Measurements from ENCODE around the gene SORCS2.

The SORCS2 gene

DNA sequence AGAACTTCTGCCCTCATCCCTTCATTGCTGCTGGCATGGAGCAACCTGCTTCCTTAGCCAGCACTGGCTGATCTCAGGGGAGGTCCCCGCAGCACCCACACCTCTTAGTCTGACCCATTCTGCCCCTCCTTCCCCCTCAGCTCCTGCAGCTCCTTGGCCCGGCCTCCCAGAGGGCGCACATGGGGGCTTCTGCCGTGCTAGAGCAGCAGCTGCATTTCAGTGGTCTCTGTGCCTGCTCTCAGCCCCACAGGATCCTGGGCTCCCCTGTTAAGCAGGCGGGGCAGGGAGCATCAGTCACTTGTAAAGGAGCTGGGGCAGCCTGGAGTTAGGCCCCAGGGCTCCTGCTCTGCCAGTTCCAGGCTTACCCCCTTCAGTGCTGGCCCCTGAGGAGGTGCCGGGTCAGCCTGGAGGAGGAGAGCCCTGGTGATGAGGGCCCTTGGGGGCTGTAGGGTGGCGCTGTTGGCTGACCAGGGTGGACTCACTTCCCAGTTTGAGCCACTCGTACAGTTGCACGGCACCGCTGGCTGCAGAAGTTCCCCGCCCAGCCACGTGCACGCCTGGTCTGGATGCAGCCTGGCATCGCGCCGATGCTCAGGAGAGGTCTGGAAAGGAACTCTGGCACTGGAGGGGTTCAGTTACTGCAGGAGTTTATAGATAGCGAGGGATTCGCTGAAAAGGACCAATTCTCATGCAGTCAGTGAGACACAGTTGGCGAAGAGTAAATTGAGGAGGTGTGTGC, 327.5 kb downstream of the SORCS2 start:
- Histone ChIP-seq H3K9ac (ENCODE audit: low read depth, low read length) (no peak overlapping the region), H3K27me3 (ENCODE audit: insufficient read depth, low read length) (no peaks in the 10 kb centered on the region), H3K9me3 (ENCODE audit: insufficient read depth, low read depth, low read length) (no peaks in the 10 kb centered on the region), H3K4me3 (ENCODE audit: low read length) (no peak overlapping the region), H3K27ac (ENCODE audit: low read depth, low read length) (no peak overlapping the region), H3K36me3 (ENCODE audit: insufficient read depth, low read length) (no peaks in the 10 kb centered on the region), H3K4me1 (ENCODE audit: insufficient read depth, low read length) (peaks cover 4% of the 10 kb centered on the region; the same call in 1 of the 2 replicates)
- WGBS, result 91% methylated on average over 19 of the region's 19 CpGs

DNA sequence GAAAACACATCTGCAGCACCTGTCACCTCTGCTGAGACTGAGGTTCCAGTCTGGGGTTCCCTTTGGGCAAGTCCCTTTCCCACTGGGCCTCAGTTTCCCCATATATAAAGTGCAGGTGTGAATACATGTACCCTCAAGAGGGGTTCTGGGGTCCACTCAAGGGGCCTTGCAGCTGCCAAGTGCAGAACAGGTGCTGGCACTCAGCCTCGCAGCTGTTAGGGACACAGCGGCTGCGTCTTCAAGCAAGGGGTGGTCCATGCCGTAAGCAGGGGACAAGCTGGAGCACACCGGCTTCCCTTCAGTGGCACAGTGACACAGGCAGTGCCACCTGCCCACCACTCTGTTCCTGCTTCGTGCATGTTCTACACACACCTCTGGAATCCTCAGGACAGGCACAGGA, 329.3 kb downstream of the SORCS2 start:
- no peak overlapping the region for H3K27ac ChIP-seq (ENCODE audit: low read depth, low read length)
- 86% methylated on average over 6 of the region's 6 CpGs for WGBS
- no peak overlapping the region for H3K4me3 ChIP-seq (ENCODE audit: low read length)
- H3K4me1 ChIP-seq (ENCODE audit: insufficient read depth, low read length), result peaks cover 2% of the 10 kb centered on the region; the same call in 1 of the 2 replicates
- no peaks in the 10 kb centered on the region for H3K27me3 ChIP-seq (ENCODE audit: insufficient read depth, low read length)
- H3K9me3 ChIP-seq (ENCODE audit: insufficient read depth, low read depth, low read length), result no peaks in the 10 kb centered on the region
- H3K36me3 ChIP-seq (ENCODE audit: insufficient read depth, low read length), result no peaks in the 10 kb centered on the region
- no peak overlapping the region for H3K9ac ChIP-seq (ENCODE audit: low read depth, low read length)

DNA sequence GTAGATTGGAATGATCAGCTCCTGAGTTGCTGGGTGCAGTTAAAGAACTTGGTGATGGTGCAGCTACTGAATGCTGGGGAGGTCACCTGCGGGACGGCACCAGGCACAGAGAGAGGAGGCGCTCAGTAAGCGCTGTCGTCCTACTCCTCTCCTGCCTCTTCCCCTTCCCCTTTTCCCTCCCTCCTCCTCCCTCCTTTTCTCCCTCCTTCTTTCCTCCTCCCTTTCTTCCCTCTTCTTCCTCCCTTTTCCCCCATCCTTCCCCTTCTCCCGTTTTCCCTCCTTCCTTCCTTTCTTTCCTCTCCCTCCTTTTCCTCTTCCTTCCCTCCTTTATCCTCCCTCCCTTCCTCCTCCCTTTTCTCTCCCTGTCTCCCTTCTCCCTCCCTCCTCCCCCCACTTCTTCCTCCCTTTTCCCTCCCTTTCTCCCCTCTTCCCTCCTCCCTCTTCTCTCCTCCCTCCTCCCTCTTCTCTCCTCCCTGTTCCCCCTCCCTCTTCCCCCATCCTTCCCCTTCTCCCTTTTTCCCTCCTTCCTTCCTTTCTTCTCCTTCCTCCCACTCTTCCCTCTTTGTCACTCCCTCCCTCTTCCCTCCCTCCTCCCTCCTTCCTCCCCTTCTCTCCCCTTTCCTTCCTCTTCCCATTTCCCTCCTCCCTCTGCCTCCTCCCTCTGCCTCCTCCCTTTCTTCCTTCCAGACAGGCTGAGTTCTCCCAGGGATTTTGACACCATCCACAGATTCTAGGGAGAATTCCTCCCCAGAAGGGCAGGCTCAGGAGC, 330.3 kb downstream of the SORCS2 start:
- H3K27ac ChIP-seq (ENCODE audit: low read depth, low read length), result no peak overlapping the region
- no peaks in the 10 kb centered on the region for H3K36me3 ChIP-seq (ENCODE audit: insufficient read depth, low read length)
- H3K4me3 ChIP-seq (ENCODE audit: low read length), result no peak overlapping the region
- peaks cover 4% of the 10 kb centered on the region; the same call in 1 of the 2 replicates for H3K4me1 ChIP-seq (ENCODE audit: insufficient read depth, low read length)
- no peaks in the 10 kb centered on the region for H3K9me3 ChIP-seq (ENCODE audit: insufficient read depth, low read depth, low read length)
- no peaks in the 10 kb centered on the region for H3K27me3 ChIP-seq (ENCODE audit: insufficient read depth, low read length)
- no peak overlapping the region for H3K9ac ChIP-seq (ENCODE audit: low read depth, low read length)
- WGBS, result 74% methylated on average over 6 of the region's 6 CpGs

DNA sequence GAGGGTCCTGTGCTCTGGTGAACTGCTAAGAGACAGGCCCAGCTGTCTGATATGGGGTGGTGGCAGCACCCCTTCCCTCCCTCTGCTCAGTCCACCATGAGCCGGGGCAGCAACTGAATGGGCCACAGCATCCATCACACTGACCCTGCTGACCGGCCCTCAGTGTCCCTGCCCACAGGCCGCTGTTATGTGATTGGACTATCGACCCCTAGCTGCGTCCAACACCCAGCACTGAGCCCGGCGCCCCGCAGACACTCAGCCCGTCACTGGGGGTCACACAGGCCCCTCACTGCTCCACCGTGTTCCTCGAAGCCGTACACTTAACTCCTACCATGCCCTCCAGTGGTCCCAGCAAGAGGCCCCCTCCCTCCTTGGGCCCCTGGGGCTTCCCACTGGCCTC, 331.2 kb downstream of the SORCS2 start:
- Histone ChIP-seq H3K27me3 (ENCODE audit: insufficient read depth, low read length) (no peaks in the 10 kb centered on the region), H3K4me3 (ENCODE audit: low read length) (no peak overlapping the region), H3K9ac (ENCODE audit: low read depth, low read length) (no peak overlapping the region), H3K36me3 (ENCODE audit: insufficient read depth, low read length) (no peaks in the 10 kb centered on the region), H3K9me3 (ENCODE audit: insufficient read depth, low read depth, low read length) (no peaks in the 10 kb centered on the region), H3K4me1 (ENCODE audit: insufficient read depth, low read length) (peaks cover 6% of the 10 kb centered on the region; the same call in 1 of the 2 replicates), H3K27ac (ENCODE audit: low read depth, low read length) (no peak overlapping the region)
- WGBS, result 93% methylated on average over 12 of the region's 12 CpGs

DNA sequence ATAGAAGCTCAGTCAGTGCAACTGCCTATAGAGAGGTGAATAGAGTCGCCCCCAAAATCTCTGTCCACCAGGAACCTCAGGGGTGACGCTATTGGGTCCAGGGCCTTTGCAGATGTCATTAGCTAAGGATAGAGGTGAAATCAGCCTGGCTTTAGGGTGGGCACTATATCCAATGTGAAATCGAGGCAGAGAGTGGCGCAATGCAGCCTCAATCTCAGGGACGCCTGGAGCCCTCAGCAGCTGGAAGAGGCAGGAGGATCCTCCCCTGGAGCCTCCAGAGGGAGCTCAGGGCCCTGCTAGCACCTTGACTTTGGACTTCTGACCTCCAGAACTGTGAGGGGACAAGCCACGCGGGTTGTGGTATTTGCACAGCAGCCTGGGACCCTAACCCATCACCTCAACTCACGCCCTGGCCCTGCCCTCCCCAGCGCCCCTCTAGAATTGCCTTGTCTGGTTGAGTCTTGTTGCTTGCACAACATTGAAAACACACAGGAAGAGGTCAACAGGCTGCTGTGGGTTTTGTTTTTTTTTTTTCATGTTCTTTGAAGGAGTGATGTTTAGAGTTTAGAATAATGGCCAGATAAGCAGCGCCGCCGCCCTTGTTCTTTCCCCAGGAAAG, 331.8 kb downstream of the SORCS2 start:
- H3K9ac ChIP-seq (ENCODE audit: low read depth, low read length), result no peak overlapping the region

DNA sequence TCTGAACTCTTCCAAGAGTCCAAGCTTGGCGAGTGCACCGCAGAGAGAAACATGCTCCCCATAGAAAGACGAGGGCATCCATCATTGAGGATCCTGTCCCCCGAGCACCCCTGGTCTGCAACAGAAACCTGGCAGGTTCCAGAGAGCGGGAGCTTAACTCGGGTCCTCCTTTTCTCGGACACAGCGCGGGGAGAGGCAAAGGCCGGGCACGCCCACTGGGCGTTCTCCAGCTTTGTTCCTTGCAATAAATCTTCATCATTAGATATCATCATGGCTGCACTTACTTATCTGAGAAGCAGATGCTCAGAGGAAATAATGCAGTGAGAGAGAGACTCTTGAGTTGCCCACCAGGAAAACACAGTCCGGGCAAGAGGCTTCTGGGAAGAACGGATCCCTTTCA, 332.5 kb downstream of the SORCS2 start:
- 90% methylated on average over 14 of the region's 14 CpGs for WGBS
- no peak overlapping the region for H3K9ac ChIP-seq (ENCODE audit: low read depth, low read length)
- no peak overlapping the region for H3K4me3 ChIP-seq (ENCODE audit: low read length)
- peaks cover 12% of the 10 kb centered on the region; the same call in 1 of the 2 replicates for H3K4me1 ChIP-seq (ENCODE audit: insufficient read depth, low read length)
- H3K27ac ChIP-seq (ENCODE audit: low read depth, low read length), result no peak overlapping the region
- H3K36me3 ChIP-seq (ENCODE audit: insufficient read depth, low read length), result no peaks in the 10 kb centered on the region
- no peaks in the 10 kb centered on the region for H3K27me3 ChIP-seq (ENCODE audit: insufficient read depth, low read length)
- H3K9me3 ChIP-seq (ENCODE audit: insufficient read depth, low read depth, low read length), result no peaks in the 10 kb centered on the region

More for the DNA sequence above, 331.8 kb downstream of the SORCS2 start:
- H3K4me3 ChIP-seq (ENCODE audit: low read length), result no peak overlapping the region
- peaks cover 9% of the 10 kb centered on the region; the same call in 1 of the 2 replicates for H3K4me1 ChIP-seq (ENCODE audit: insufficient read depth, low read length)
- no peak overlapping the region for H3K27ac ChIP-seq (ENCODE audit: low read depth, low read length)
- H3K27me3 ChIP-seq (ENCODE audit: insufficient read depth, low read length), result no peaks in the 10 kb centered on the region
- H3K9me3 ChIP-seq (ENCODE audit: insufficient read depth, low read depth, low read length), result no peaks in the 10 kb centered on the region
- no peaks in the 10 kb centered on the region for H3K36me3 ChIP-seq (ENCODE audit: insufficient read depth, low read length)
- 86% methylated on average over 12 of the region's 12 CpGs for WGBS

DNA sequence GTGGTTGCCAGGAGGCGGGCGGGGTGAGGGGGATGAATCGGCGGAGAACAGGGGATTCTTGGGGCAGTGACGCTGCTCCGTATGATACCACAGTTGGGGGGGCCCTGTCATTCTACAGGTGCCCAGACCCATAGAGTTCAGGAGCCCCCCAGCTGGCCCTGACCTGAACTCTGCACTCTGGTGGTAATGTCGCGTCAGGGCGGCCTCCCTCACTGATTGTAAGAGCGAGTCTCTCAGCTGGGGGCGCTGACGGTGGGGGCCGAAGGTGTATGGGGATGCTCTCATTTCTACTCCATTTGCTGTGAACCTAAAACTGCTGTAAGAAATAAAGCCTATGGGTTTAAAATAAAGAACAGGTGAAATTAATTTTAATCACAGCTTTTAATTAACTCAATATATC, 334.2 kb downstream of the SORCS2 start:
- Histone ChIP-seq H3K9me3 (ENCODE audit: insufficient read depth, low read depth, low read length) (no peaks in the 10 kb centered on the region), H3K27ac (ENCODE audit: low read depth, low read length) (no peak overlapping the region), H3K4me3 (ENCODE audit: low read length) (no peak overlapping the region), H3K36me3 (ENCODE audit: insufficient read depth, low read length) (no peaks in the 10 kb centered on the region), H3K27me3 (ENCODE audit: insufficient read depth, low read length) (no peaks in the 10 kb centered on the region), H3K9ac (ENCODE audit: low read depth, low read length) (no peak overlapping the region), H3K4me1 (ENCODE audit: insufficient read depth, low read length) (peaks cover 14% of the 10 kb centered on the region; the same call in 1 of the 2 replicates)
- 74% methylated on average over 13 of the region's 13 CpGs for WGBS

DNA sequence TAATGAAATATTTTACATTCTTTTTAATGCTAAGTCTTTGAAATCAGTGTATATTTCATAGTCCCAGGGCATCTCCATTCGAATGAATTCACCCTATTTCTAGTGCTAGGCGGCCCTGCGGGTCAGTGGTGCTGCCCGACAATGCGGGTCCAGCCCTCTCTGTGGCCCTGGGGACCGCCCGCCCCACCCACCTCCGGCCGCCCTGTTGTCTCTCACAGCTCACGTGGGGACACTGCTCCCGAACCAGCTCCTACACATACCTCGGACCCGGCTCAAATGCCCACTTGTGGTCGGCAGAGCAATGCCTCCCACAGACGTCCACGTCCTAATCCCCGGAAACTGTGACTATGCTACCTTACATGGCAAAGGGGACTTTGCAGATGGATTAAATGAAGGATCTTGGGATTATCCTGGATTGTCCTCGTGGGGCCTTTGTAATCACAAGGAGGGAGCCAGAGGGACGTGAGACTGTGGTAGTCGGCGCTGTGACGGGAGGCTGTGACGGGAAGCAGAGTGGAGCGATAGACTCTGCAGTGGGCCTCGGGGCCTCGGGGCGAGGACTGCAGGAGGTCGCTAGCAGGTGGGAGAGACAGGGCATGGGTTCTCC, 334.7 kb downstream of the SORCS2 start:
- H3K4me3 ChIP-seq (ENCODE audit: low read length), result no peak overlapping the region
- H3K9ac ChIP-seq (ENCODE audit: low read depth, low read length), result no peak overlapping the region
- WGBS, result 89% methylated on average over 28 of the region's 28 CpGs
- H3K4me1 ChIP-seq (ENCODE audit: insufficient read depth, low read length), result peaks cover 14% of the 10 kb centered on the region; the same call in 1 of the 2 replicates
- H3K9me3 ChIP-seq (ENCODE audit: insufficient read depth, low read depth, low read length), result no peaks in the 10 kb centered on the region
- H3K36me3 ChIP-seq (ENCODE audit: insufficient read depth, low read length), result no peaks in the 10 kb centered on the region
- H3K27me3 ChIP-seq (ENCODE audit: insufficient read depth, low read length), result no peaks in the 10 kb centered on the region
- no peak overlapping the region for H3K27ac ChIP-seq (ENCODE audit: low read depth, low read length)

DNA sequence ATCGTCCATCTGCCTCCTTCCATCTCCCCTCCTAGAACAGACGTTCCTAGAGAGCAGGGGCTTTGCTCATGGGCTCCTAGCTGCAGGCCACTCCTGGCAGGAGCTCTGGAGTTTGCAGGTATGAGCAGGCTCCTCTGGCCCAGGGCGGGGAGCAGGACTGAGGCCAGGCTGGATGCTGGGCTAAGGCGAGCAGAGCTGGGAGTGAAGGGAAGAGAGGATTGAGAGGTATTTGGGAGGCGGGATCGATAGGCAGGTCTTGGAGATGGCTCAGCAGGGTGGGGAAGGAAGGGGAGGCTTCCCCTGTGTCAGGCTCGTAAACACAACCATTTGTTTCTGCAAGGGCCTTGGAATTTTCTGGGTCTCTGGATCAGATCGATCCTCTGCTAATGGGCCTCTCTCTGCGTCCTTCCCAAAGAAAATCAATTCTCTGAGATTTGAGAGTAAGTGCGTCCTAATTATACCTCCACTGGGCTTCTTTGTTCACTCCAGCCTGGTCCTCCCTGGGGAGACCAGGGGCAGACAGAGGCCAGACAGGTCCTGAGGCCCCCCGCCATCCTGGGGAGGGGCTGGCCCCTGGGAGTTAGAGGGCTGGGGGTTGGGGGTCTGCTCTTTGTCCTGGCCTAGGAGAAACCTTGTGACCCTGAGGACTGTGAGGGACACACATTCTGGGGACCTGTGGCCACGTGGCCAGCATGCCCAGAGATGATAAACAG, 337.2 kb downstream of the SORCS2 start:
- H3K36me3 ChIP-seq (ENCODE audit: insufficient read depth, low read length), result no peaks in the 10 kb centered on the region
- no peak overlapping the region for H3K9ac ChIP-seq (ENCODE audit: low read depth, low read length)
- WGBS, result 39% methylated on average over 12 of the region's 12 CpGs
- H3K4me1 ChIP-seq (ENCODE audit: insufficient read depth, low read length), result peaks cover 14% of the 10 kb centered on the region; the same call in 1 of the 2 replicates
- H3K4me3 ChIP-seq (ENCODE audit: low read length), result no peak overlapping the region
- H3K9me3 ChIP-seq (ENCODE audit: insufficient read depth, low read depth, low read length), result no peaks in the 10 kb centered on the region
- H3K27me3 ChIP-seq (ENCODE audit: insufficient read depth, low read length), result no peaks in the 10 kb centered on the region
- no peak overlapping the region; the same call in 1 of the 2 replicates for H3K27ac ChIP-seq (ENCODE audit: low read depth, low read length)

DNA sequence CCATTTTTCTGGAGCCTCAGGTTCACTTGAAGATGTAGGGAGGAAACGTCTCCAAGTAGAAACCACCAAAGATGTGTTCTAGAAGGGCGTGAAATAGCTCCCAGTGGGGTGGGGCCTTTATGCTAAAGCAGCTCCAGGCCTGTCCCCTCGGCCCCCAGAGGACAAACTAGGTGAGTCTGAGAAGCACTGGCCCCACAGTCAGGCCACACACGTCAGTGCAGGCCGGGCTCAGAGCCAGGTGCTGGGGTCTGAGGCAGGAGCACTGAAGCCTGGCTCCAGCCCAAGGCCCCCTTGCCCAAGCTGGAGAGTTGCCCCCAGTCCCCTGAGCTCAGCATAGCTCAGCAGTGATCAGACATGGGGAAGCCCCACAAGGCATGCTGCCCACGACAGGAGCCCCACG, 337.7 kb downstream of the SORCS2 start:
- H3K9me3 ChIP-seq (ENCODE audit: insufficient read depth, low read depth, low read length), result no peaks in the 10 kb centered on the region
- no peak overlapping the region for H3K9ac ChIP-seq (ENCODE audit: low read depth, low read length)
- H3K4me3 ChIP-seq (ENCODE audit: low read length), result no peak overlapping the region
- H3K4me1 ChIP-seq (ENCODE audit: insufficient read depth, low read length), result peaks cover 14% of the 10 kb centered on the region; the same call in 1 of the 2 replicates
- H3K36me3 ChIP-seq (ENCODE audit: insufficient read depth, low read length), result no peaks in the 10 kb centered on the region
- no peaks in the 10 kb centered on the region for H3K27me3 ChIP-seq (ENCODE audit: insufficient read depth, low read length)
- H3K27ac ChIP-seq (ENCODE audit: low read depth, low read length), result no peak overlapping the region
- 68% methylated on average over 7 of the region's 7 CpGs for WGBS

All from HUES64 (cell line).